Glutamatergic neuron (in vitro differentiated cells): ENCODE data around the gene RRM1. TPM values are rescaled to one million over a fixed set of nuclear protein-coding genes. Genes with fewer than 3 reads are reported as not detected.
"Not testable (repeated sequence)": the region's sequence is repeated elsewhere in the genome, so short reads cannot be mapped to it uniquely, and the experiment has no call there.

ENCODE experiments used
- DNase-seq: peaks from one replicate; pipeline ENCODE4 v3.0.0; 2022
- H3K27ac Mint-ChIP-seq: one replicate; pipeline ENCODE4 v1.8.0; 2020; ENCODE audit warnings: mild to moderate bottlenecking, mixed read lengths, inconsistent platforms; ENCODE audit not compliant: unreplicated experiment
- H3K27me3 Mint-ChIP-seq: one replicate; pipeline ENCODE4 v1.8.0; 2020; ENCODE audit warnings: mild to moderate bottlenecking, moderate library complexity, mixed read lengths, inconsistent platforms; ENCODE audit not compliant: unreplicated experiment
- H3K36me3 Mint-ChIP-seq: one replicate; pipeline ENCODE4 v1.8.0; 2020; ENCODE audit warnings: mild to moderate bottlenecking, mixed read lengths, inconsistent platforms; ENCODE audit not compliant: unreplicated experiment
- H3K4me1 Mint-ChIP-seq: one replicate; pipeline ENCODE4 v1.8.0; 2020; ENCODE audit warnings: mild to moderate bottlenecking, low read depth, mixed read lengths, inconsistent platforms; ENCODE audit not compliant: unreplicated experiment
- H3K4me3 Mint-ChIP-seq: one replicate; pipeline ENCODE4 v1.8.0; 2020; ENCODE audit warnings: mild to moderate bottlenecking, mixed read lengths, inconsistent platforms; ENCODE audit not compliant: unreplicated experiment
- H3K9me3 Mint-ChIP-seq: one replicate; pipeline ENCODE4 v1.8.0; 2020; ENCODE audit warnings: mild to moderate bottlenecking, moderate library complexity, mixed read lengths, inconsistent platforms; ENCODE audit not compliant: unreplicated experiment
- CTCF ChIP-seq: fragments of 200-600 bp; sonication (generic); IDR thresholded peaks from one replicate; pipeline ENCODE4 v1.5.0; 2021; ENCODE audit not compliant: partially characterized antibody, unreplicated experiment
- total RNA-seq: library from RNA; stranded (reverse); fragmentation: NEBNext Ultra II Directional; extraction: Animal tissue kit (Norgen Biotek cat#: 25700); gene quantifications from one replicate; pipeline ENCODE4 v1.2.1, GENCODE V29; 2021; ENCODE audit not compliant: unreplicated experiment

Gene RRM1
- total RNA-seq, 1 donor from 2014 or later, result 38.5 TPM

- Mint-ChIP-seq H3K4me3 (no peak overlapping the region), H3K27me3 (no peaks in the 10 kb centered on the region), H3K27ac (no peak overlapping the region), H3K4me1 (peaks cover 6% of the 10 kb centered on the region), H3K36me3 (peaks cover 9% of the 10 kb centered on the region), H3K9me3 (peaks cover 3% of the 10 kb centered on the region)
- no peak for DNase-seq
- no peak for TF ChIP-seq CTCF
Observed at GRCh38 chr11:4146070-4146771, 51.6 kb downstream of the RRM1 start.

- no peak for DNase-seq
- Mint-ChIP-seq H3K36me3 (peaks cover 4% of the 10 kb centered on the region), H3K4me1 (peaks cover 6% of the 10 kb centered on the region), H3K9me3 (peaks cover 2% of the 10 kb centered on the region), H3K27me3 (no peaks in the 10 kb centered on the region), H3K4me3 (no peak overlapping the region), H3K27ac (no peak overlapping the region)
- TF ChIP-seq CTCF, result no peak
Observed at GRCh38 chr11:4146772-4147098, 52.1 kb downstream of the RRM1 start.

GRCh38 chr11:4154503-4154902 lies 59.9 kb downstream of the RRM1 start:
- no peak for TF ChIP-seq CTCF
- no peak overlapping the region for H3K4me3 Mint-ChIP-seq
- H3K27me3 Mint-ChIP-seq, result no peaks in the 10 kb centered on the region
- no peaks in the 10 kb centered on the region for H3K4me1 Mint-ChIP-seq
- DNase-seq, result no peak
- H3K36me3 Mint-ChIP-seq, result no peaks in the 10 kb centered on the region
- no peaks in the 10 kb centered on the region for H3K9me3 Mint-ChIP-seq
- H3K27ac Mint-ChIP-seq, result no peak overlapping the region

GRCh38 chr11:4156571-4156970 lies 62.0 kb downstream of the RRM1 start:
- no peak for TF ChIP-seq CTCF
- no peaks in the 10 kb centered on the region for H3K27me3 Mint-ChIP-seq
- no peaks in the 10 kb centered on the region for H3K9me3 Mint-ChIP-seq

GRCh38 chr11:4158818-4159217 lies 64.2 kb downstream of the RRM1 start:
- not testable (repeated sequence) for H3K4me3 Mint-ChIP-seq, H3K27me3 Mint-ChIP-seq, DNase-seq, H3K36me3 Mint-ChIP-seq, H3K4me1 Mint-ChIP-seq, H3K27ac Mint-ChIP-seq, H3K9me3 Mint-ChIP-seq

More at GRCh38 chr11:4156571-4156970, 62.0 kb downstream of the RRM1 start:
- H3K4me3 Mint-ChIP-seq, result no peak overlapping the region
- DNase-seq, result no peak
- no peaks in the 10 kb centered on the region for H3K36me3 Mint-ChIP-seq
- H3K27ac Mint-ChIP-seq, result no peak overlapping the region
- H3K4me1 Mint-ChIP-seq, result no peaks in the 10 kb centered on the region

- no peaks in the 10 kb centered on the region for H3K27me3 Mint-ChIP-seq
- no peaks in the 10 kb centered on the region for H3K4me1 Mint-ChIP-seq
- TF ChIP-seq CTCF, result no peak
- no peak overlapping the region for H3K27ac Mint-ChIP-seq
- DNase-seq, result no peak
- no peaks in the 10 kb centered on the region for H3K36me3 Mint-ChIP-seq
- H3K9me3 Mint-ChIP-seq, result peaks cover 10% of the 10 kb centered on the region
- H3K4me3 Mint-ChIP-seq, result no peak overlapping the region
Observed at GRCh38 chr11:4161305-4161704, 66.7 kb downstream of the RRM1 start.
